CD4-positive, alpha-beta T cell treated with Interleukin-15 for 4 hours (primary cell): Measurements from ENCODE around the gene AREG.

Experiments used
- DNase-seq: peaks from one replicate; pipeline ENCODE4 v3.0.0-alpha.2; 2020; ENCODE audit warnings: low spot score

The AREG gene

GRCh38 chr4:74433043-74433442 lies 11.9 kb upstream of the AREG start:
- no peak for DNase-seq

- no peak for DNase-seq
Measured at GRCh38 chr4:74433541-74434172, 11.3 kb upstream of the AREG start.

GRCh38 chr4:74435296-74435695 lies 9.6 kb upstream of the AREG start:
- no peak for DNase-seq

GRCh38 chr4:74437866-74438265 lies 7.1 kb upstream of the AREG start:
- DNase-seq, result no peak

GRCh38 chr4:74438661-74439060 lies 6.3 kb upstream of the AREG start:
- DNase-seq, result no peak

- DNase-seq, result no peak
Measured at GRCh38 chr4:74439952-74440351, 5.0 kb upstream of the AREG start.

GRCh38 chr4:74440356-74440755 lies 4.6 kb upstream of the AREG start:
- no peak for DNase-seq

GRCh38 chr4:74441744-74442143 lies 3.2 kb upstream of the AREG start:
- DNase-seq, result no peak

- DNase-seq, result no peak
Measured at GRCh38 chr4:74446193-74446868, 1.4 kb downstream of the AREG start.

GRCh38 chr4:74446896-74447295 lies 2.0 kb downstream of the AREG start:
- no peak for DNase-seq

GRCh38 chr4:74447636-74448233 lies 2.8 kb downstream of the AREG start:
- no peak for DNase-seq

GRCh38 chr4:74449571-74450297 lies 4.8 kb downstream of the AREG start:
- DNase-seq, result no peak

GRCh38 chr4:74450298-74450683 lies 5.4 kb downstream of the AREG start:
- DNase-seq, result no peak

GRCh38 chr4:74451214-74451661 lies 6.3 kb downstream of the AREG start:
- no peak for DNase-seq

GRCh38 chr4:74453037-74453635 lies 8.2 kb downstream of the AREG start:
- no peak for DNase-seq

- DNase-seq, result no peak
Measured at GRCh38 chr4:74453829-74454742, 9.2 kb downstream of the AREG start.

- DNase-seq, result no peak
Measured at GRCh38 chr4:74455361-74456055, 10.6 kb downstream of the AREG start.

GRCh38 chr4:74456056-74456744 lies 11.3 kb downstream of the AREG start:
- DNase-seq, result no peak

- DNase-seq, result no peak
Measured at GRCh38 chr4:74456849-74457395, 12.0 kb downstream of the AREG start.

- DNase-seq, result no peak
Measured at GRCh38 chr4:74460833-74461232, 15.9 kb downstream of the AREG start.
